Stomach smooth muscle (tissue), 2 donors: ENCODE measurements around the gene GPAM.

Experiments
- H3K27ac ChIP-seq: one replicate; pipeline ENCODE4 v1.7.0; 2013; ENCODE audit warnings: mild to moderate bottlenecking, low read length, inconsistent platforms
- H3K27me3 ChIP-seq, 2 donors: one replicate each; pipeline ENCODE4 v1.7.0; 2013; ENCODE audit warnings: low read length in 2 of 2; ENCODE audit not compliant: insufficient read depth in 2 of 2, control insufficient read depth in 1 of 2
- H3K36me3 ChIP-seq, 2 donors: one replicate each; pipeline ENCODE4 v1.7.0; 2013; ENCODE audit warnings: low read length in 2 of 2; ENCODE audit not compliant: control insufficient read depth in 2 of 2, insufficient read depth in 2 of 2
- H3K4me1 ChIP-seq: one replicate; pipeline ENCODE4 v1.7.0; 2013; ENCODE audit warnings: low read length; ENCODE audit not compliant: control insufficient read depth, insufficient read depth
- H3K4me3 ChIP-seq, 2 donors: one replicate each; pipeline ENCODE4 v1.7.0; 2013; ENCODE audit warnings: low read length in 2 of 2
- H3K9ac ChIP-seq, 2 donors: one replicate each; pipeline ENCODE4 v1.7.0; 2013; ENCODE audit warnings: low read length in 2 of 2, mild to moderate bottlenecking in 1 of 2
- H3K9me3 ChIP-seq, 2 donors: one replicate each; pipeline ENCODE4 v1.7.0; 2013; ENCODE audit warnings: low read length in 2 of 2; ENCODE audit not compliant: control insufficient read depth in 2 of 2
- donor health status: healthy.
- donor health status: Pancreatic carcinoma.

Gene GPAM

DNA sequence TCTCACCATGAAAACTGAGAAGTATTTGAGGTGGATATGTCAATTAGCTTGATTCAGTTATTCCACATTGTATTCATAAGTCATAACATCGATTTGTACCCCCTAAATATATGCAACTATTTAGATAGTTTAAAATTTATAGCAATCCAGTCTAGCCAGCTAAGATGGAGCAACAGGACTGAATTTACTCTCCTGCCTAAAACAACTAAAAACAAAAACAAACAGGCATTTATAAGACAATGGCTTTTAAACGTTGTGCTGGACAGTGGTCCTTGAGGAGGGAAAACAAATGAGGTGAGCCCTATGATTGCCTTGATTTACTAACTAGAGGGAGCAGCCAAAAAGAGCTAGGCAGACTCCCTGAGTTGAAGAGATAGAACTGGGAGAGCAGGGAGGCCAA, 814 bp upstream of the GPAM start:
- H3K27ac ChIP-seq, result no peak overlapping the region

DNA sequence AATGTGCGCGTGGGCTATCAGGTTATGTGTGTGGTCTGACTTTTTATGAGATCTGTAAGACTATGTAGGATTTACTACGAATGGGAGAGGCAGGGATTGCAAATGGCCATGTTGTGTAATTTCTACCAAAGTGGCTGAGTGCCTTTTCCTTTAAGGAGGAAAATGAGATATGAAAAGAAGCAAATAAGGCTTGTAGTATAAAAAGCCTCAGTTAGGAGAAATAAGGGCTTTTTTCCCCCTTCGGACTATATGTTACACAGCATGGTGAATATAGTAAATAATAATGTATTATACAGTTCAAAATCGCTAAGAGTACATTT, 447 bp upstream of the GPAM start:
- Histone ChIP-seq H3K36me3 (peaks cover 0 to 5% of the 10 kb centered on the region in 2 donors), H3K27ac (peak overlapping the region; percentile 38), H3K9me3 (no peaks in the 10 kb centered on the region), H3K4me3 (peak overlapping the region; percentile 88 to 99), H3K4me1 (peaks cover 10% of the 10 kb centered on the region), H3K9ac (peak overlapping the region; percentile 83 to 86), H3K27me3 (no peaks in the 10 kb centered on the region)

More for the DNA sequence above, 814 bp upstream of the GPAM start:
- peak overlapping the region; percentile 88 to 99 for H3K4me3 ChIP-seq
- H3K4me1 ChIP-seq, result peaks cover 10% of the 10 kb centered on the region
- peaks cover 0 to 4% of the 10 kb centered on the region in 2 donors for H3K36me3 ChIP-seq
- no peaks in the 10 kb centered on the region for H3K9me3 ChIP-seq
- peak overlapping the region in 1 of 2 donors; percentile 83 for H3K9ac ChIP-seq
- no peaks in the 10 kb centered on the region for H3K27me3 ChIP-seq

DNA sequence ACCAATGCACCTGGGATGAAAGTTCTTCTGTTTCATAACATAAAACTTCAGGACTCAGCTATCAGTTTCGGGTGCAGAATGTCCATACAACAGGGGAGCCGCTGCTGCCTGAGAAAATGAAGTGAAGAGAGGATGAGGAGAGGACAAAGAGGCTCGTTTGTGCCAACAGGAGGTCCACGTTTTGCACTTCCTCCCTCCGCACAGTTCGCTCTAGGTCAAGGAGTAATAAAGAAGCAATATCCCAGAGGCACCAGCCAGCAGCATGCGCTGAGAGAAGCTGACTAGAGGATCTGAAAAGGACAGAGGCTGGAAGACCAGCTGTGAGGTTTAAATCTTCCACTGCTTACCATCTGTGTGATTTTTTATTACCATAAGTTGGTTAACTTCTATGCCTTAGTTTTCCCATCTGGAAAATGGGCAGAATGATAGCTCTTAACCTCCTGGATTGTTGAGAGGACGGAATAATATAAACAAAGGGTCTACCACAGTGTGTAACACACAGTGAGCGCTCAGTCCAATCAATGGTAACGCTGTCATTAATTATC, 709 bp downstream of the GPAM start:
- no peaks in the 10 kb centered on the region for H3K9me3 ChIP-seq
- no peaks in the 10 kb centered on the region for H3K27me3 ChIP-seq
- H3K4me3 ChIP-seq, result peak overlapping the region; percentile 88 to 99
- H3K4me1 ChIP-seq, result peaks cover 10% of the 10 kb centered on the region
- H3K36me3 ChIP-seq, result peaks cover 4 to 8% of the 10 kb centered on the region in 2 donors
- peak overlapping the region; percentile 83 to 86 for H3K9ac ChIP-seq
- H3K27ac ChIP-seq, result no peak overlapping the region

DNA sequence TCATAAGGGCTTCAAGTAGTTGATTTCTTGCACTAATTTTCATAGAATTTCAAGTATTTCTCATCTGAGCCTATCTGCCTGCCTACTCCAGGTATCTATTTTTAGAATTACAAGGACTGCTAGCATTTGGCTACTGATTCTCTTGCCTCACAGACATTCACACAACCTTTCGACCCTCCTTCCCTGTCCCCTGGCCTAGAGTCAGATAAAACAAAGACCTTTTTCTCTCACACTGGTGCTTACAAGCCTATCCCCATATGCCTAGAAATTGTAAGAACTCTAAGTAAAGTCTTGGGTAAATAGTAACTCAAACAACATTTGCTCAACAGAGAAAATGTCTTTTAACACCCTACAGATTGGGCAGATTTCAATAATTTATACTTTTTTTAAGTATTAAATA, 6.3 kb downstream of the GPAM start:
- no peaks in the 10 kb centered on the region for H3K27me3 ChIP-seq
- H3K4me1 ChIP-seq, result no peaks in the 10 kb centered on the region
- H3K27ac ChIP-seq, result no peak overlapping the region
- peaks cover 24 to 30% of the 10 kb centered on the region in 2 donors for H3K36me3 ChIP-seq
- no peak overlapping the region for H3K9ac ChIP-seq
- no peak overlapping the region for H3K4me3 ChIP-seq
- no peaks in the 10 kb centered on the region for H3K9me3 ChIP-seq

DNA sequence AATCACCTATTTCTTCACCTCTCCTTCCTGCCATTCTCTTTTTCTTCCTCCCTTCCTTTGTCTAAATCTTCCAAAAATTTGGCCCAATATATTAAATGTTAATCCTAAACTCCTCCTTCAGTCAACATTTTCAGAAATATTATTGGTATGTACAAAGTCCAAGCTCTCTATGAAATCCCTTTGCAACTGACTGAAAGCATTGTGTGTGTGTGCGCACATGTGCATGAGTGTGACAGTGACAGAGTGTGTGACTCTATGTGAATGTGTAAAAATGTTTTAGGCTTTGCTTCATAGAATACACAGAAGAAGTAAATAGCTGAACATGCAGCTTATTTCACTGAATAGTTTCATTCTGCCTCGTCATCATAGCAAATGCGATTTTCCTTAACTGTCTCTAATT, 7.0 kb downstream of the GPAM start:
- H3K9ac ChIP-seq, result no peak overlapping the region
- peaks cover 30 to 32% of the 10 kb centered on the region in 2 donors for H3K36me3 ChIP-seq
- no peaks in the 10 kb centered on the region for H3K4me1 ChIP-seq
- H3K27ac ChIP-seq, result no peak overlapping the region
- H3K4me3 ChIP-seq, result no peak overlapping the region
- H3K27me3 ChIP-seq, result no peaks in the 10 kb centered on the region
- H3K9me3 ChIP-seq, result no peaks in the 10 kb centered on the region

DNA sequence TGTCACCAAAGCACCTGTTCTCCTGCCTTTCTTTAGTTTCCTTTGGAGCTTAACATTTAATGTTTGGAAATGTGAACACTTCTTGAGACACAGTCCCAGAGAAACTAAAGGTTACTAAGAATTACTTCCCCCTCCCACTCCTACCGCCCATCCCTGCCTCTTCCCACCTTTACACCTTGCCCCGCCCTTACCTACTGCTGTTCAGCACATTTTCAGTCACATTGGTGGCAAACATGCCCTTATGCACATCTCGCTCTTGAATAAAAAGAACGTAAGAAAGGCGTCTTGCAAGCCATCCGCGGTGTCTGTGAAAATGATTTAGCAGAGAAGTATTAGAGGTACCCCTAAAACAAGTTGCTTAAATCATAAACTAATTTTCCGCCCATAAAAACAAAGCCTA, 8.2 kb downstream of the GPAM start:
- no peaks in the 10 kb centered on the region for H3K9me3 ChIP-seq
- H3K4me3 ChIP-seq, result no peak overlapping the region
- H3K9ac ChIP-seq, result no peak overlapping the region
- H3K36me3 ChIP-seq, result peaks cover 41 to 42% of the 10 kb centered on the region in 2 donors
- no peaks in the 10 kb centered on the region for H3K4me1 ChIP-seq
- no peak overlapping the region for H3K27ac ChIP-seq
- no peaks in the 10 kb centered on the region for H3K27me3 ChIP-seq

DNA sequence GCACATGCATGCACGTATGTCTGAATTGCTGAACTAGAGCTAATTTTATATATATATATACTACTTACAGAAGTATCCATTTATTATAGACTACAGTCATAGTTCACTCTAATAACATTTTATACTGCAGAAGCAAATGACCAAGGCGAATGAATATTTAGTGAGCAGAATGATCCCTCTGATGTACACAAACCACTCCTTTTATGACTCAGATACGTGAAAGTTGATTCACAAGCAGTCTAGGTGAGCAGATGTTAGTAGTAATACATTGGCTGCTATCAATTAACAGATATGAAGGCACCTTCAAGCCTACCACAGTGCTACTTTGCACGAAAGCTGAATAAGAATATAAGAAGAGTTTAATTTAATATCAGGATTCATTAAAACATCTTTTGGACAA, 10.4 kb downstream of the GPAM start:
- no peak overlapping the region for H3K9ac ChIP-seq
- H3K36me3 ChIP-seq, result peaks cover 41 to 47% of the 10 kb centered on the region in 2 donors
- H3K4me3 ChIP-seq, result no peak overlapping the region
- H3K4me1 ChIP-seq, result no peaks in the 10 kb centered on the region
- H3K9me3 ChIP-seq, result no peaks in the 10 kb centered on the region
- no peak overlapping the region for H3K27ac ChIP-seq
- no peaks in the 10 kb centered on the region for H3K27me3 ChIP-seq

DNA sequence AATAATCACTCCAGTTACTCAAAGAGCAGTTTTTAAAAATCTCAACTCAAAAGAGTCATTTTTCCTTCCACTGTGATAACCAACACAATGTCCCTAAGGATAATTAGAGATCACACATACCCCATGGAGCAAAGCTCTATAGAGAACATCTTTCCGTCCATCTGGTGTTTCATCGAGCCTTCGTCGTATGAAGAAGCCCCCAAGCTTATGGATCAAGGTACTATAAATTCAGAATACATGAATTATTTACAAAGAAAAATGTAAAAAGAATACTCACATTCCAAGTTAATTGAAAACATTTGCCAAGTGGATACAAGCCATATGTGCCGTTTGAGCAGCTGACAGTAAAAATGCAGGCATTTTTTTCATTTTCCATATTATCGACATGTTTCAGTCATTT, 14.8 kb downstream of the GPAM start:
- H3K4me1 ChIP-seq, result no peaks in the 10 kb centered on the region
- H3K27me3 ChIP-seq, result no peaks in the 10 kb centered on the region
- H3K9me3 ChIP-seq, result no peaks in the 10 kb centered on the region
- H3K36me3 ChIP-seq, result peaks cover 48 to 54% of the 10 kb centered on the region in 2 donors
- H3K27ac ChIP-seq, result no peak overlapping the region
- H3K9ac ChIP-seq, result no peak overlapping the region
- H3K4me3 ChIP-seq, result no peak overlapping the region

DNA sequence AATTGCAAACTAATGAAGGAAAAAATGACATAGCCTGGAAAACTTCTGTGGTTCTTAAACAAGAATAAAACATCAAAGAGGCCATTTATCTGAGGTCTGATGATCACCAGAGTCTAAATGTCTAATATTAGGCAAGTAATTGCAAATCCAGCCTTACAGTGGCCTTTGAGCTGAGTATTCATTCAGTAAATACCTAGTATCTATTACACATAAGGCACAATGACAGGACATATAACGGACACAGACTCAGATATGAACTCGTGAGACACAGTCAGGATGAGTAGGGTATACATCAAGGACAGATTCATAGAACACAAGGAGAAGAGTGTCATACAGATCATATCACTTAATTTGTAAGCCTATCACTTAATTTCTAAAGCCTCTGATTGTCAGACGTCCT, 16.8 kb downstream of the GPAM start:
- H3K4me3 ChIP-seq, result no peak overlapping the region
- H3K4me1 ChIP-seq, result no peaks in the 10 kb centered on the region
- no peak overlapping the region for H3K9ac ChIP-seq
- H3K36me3 ChIP-seq, result peaks cover 40 to 46% of the 10 kb centered on the region in 2 donors
- no peak overlapping the region for H3K27ac ChIP-seq
- H3K27me3 ChIP-seq, result no peaks in the 10 kb centered on the region
- no peaks in the 10 kb centered on the region for H3K9me3 ChIP-seq

DNA sequence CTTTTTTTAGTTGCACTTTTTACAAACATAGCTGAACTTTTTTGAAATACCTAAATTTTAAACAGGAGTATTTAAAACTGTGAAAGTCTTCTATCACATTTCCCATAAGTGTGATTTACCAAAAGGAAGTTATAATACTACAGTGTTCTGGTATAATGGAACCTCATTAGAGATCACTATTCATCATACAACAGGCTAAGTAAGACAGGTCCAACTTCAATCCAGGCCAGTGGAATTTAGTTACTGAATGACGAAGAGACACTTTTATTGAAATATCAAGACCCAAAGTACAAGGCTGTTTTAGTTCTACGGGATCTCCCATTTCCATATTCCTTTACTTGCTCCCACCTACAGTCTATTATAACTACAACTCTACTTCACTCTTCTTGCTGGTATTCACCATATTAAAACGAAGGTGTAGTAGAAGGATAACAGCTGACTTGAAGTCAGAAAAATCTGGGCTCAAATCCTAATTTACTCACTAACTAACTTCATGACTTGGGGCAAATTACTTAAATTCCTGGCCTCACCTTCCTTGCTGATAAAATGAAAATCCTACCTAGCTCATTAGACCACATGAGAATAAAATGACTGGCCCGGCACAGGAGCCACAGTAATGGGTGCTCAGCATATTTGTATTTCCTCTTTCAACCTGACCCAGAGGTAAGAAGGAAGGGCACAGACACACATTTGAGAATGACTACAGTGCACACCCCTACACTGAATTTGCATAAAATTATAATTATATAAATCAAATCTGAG, 21.6 kb downstream of the GPAM start:
- Histone ChIP-seq H3K9me3 (no peaks in the 10 kb centered on the region), H3K27ac (no peak overlapping the region), H3K9ac (no peak overlapping the region), H3K4me1 (no peaks in the 10 kb centered on the region), H3K36me3 (peaks cover 33 to 46% of the 10 kb centered on the region in 2 donors), H3K4me3 (no peak overlapping the region), H3K27me3 (no peaks in the 10 kb centered on the region)

DNA sequence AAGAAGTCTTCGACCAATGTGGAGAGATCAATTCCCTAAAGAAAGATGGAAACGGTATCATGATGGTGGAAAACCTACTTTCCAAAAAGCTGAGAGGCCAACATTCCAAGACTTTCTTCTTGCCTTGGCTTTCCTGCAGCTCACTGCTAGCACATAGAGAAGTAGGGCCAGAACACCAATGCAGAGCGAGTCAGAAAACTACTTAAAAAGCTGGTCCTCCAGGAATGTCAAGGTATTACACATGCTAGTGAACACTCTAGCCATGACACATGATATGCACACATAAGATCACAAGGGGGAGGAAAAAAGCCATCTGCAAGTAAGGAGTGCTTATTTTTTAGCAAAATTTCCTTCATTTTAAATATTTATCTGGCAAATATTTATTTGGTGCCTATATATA, 22.7 kb downstream of the GPAM start:
- Histone ChIP-seq H3K9ac (no peak overlapping the region), H3K27ac (no peak overlapping the region), H3K27me3 (no peaks in the 10 kb centered on the region), H3K9me3 (no peaks in the 10 kb centered on the region), H3K4me1 (no peaks in the 10 kb centered on the region), H3K36me3 (peaks cover 33 to 51% of the 10 kb centered on the region in 2 donors), H3K4me3 (no peak overlapping the region)
